ENCODE results near the gene MOG. TPM values are rescaled to one million over a fixed set of nuclear protein-coding genes. Genes with fewer than 3 reads are reported as not detected.

Gene MOG
- 2.0 TPM for total RNA-seq
- long read RNA-seq: 0 reads

GRCh38 chr6:29656798-29657197 is at the start of gene MOG:
Gene MOG, plus strand, starts transcription at chr6:29657092. Its CDS starts 118 bp downstream, at chr6:29657210.
- intact Hi-C loops (cut with DNase I): no loop called here
- no peak for DNase-seq (ENCODE audit: low spot score)

GRCh38 chr6:29608131-29608530 is 48.8 kb upstream of the MOG start:
- intact Hi-C loops (cut with DNase I): no loop called here

GRCh38 chr6:29610540-29610939 is 46.4 kb upstream of the MOG start:
- DNase-seq (ENCODE audit: low spot score): no peak
- intact Hi-C loops (cut with DNase I): no loop called here

More at GRCh38 chr6:29608131-29608530, 48.8 kb upstream of the MOG start:
- DNase-seq (ENCODE audit: low spot score): no peak

GRCh38 chr6:29611426-29611825 is 45.5 kb upstream of the MOG start:
- no peak for DNase-seq (ENCODE audit: low spot score)
- intact Hi-C loops (cut with DNase I): no loop called here

GRCh38 chr6:29617782-29618554 is 38.9 kb upstream of the MOG start:
- no peak for DNase-seq (ENCODE audit: low spot score)
- intact Hi-C loops (cut with DNase I): no loop called here

GRCh38 chr6:29619578-29620160 is 37.2 kb upstream of the MOG start:
- intact Hi-C loops (cut with DNase I): no loop called here

GRCh38 chr6:29620630-29621029 is 36.3 kb upstream of the MOG start:
- intact Hi-C loops (cut with DNase I): no loop called here
- no peak for DNase-seq (ENCODE audit: low spot score)

More at GRCh38 chr6:29619578-29620160, 37.2 kb upstream of the MOG start:
- DNase-seq (ENCODE audit: low spot score): no peak

- intact Hi-C loops (cut with DNase I): no loop called here
- DNase-seq (ENCODE audit: low spot score): no peak
Observed at GRCh38 chr6:29624520-29624961, 32.4 kb upstream of the MOG start.

GRCh38 chr6:29625337-29625930 is 31.5 kb upstream of the MOG start:
- DNase-seq (ENCODE audit: low spot score): no peak
- intact Hi-C loops (cut with DNase I): no loop called here

- no peak for DNase-seq (ENCODE audit: low spot score)
- intact Hi-C loops (cut with DNase I): no loop called here
Observed at GRCh38 chr6:29626948-29627754, 29.7 kb upstream of the MOG start.

GRCh38 chr6:29627755-29628418 is 29.0 kb upstream of the MOG start:
- intact Hi-C loops (cut with DNase I): no loop called here
- peak; percentile 84 for DNase-seq (ENCODE audit: low spot score)

- intact Hi-C loops (cut with DNase I): no loop called here
- DNase-seq (ENCODE audit: low spot score): peak; percentile 87
Observed at GRCh38 chr6:29628419-29629281, 28.2 kb upstream of the MOG start.

- no peak for DNase-seq (ENCODE audit: low spot score)
- intact Hi-C loops (cut with DNase I): no loop called here
Observed at GRCh38 chr6:29629571-29629970, 27.3 kb upstream of the MOG start.

- intact Hi-C loops (cut with DNase I): no loop called here
Observed at GRCh38 chr6:29630315-29630714, 26.6 kb upstream of the MOG start.

GRCh38 chr6:29631209-29631810 is 25.6 kb upstream of the MOG start:
- no peak for DNase-seq (ENCODE audit: low spot score)
- intact Hi-C loops (cut with DNase I): no loop called here

More at GRCh38 chr6:29630315-29630714, 26.6 kb upstream of the MOG start:
- DNase-seq (ENCODE audit: low spot score): no peak

- intact Hi-C loops (cut with DNase I): no loop called here
Observed at GRCh38 chr6:29631860-29632731, 24.8 kb upstream of the MOG start.

More at GRCh38 chr6:29631860-29632731, 24.8 kb upstream of the MOG start:
- DNase-seq (ENCODE audit: low spot score): peak; percentile 81
